Colonic mucosa (tissue), 4 donors: ENCODE data around the gene TTC28. TPM values are rescaled to one million over a fixed set of nuclear protein-coding genes. Genes with fewer than 3 reads are reported as not detected.

Source experiments
- DNase-seq: peaks from one replicate; pipeline ENCODE4 v3.0.0-alpha.2; 2020
- H3K27ac ChIP-seq: fragments of 200-600 bp; one replicate; pipeline ENCODE4 v1.8.0; 2021
- H3K27me3 ChIP-seq: fragments of 200-600 bp; one replicate; pipeline ENCODE4 v1.8.0; 2021
- H3K36me3 ChIP-seq: fragments of 200-600 bp; one replicate; pipeline ENCODE4 v1.8.0; 2021
- H3K4me1 ChIP-seq: fragments of 200-600 bp; one replicate; pipeline ENCODE4 v1.8.0; 2021; ENCODE audit warnings: mild to moderate bottlenecking
- H3K4me3 ChIP-seq: fragments of 200-600 bp; one replicate; pipeline ENCODE4 v1.8.0; 2021
- H3K9ac ChIP-seq, 2 donors: one replicate each; pipeline ENCODE4 v1.7.0; 2013; ENCODE audit warnings: control low read depth in 2 of 2, low read depth in 2 of 2, low read length in 2 of 2
- H3K9me3 ChIP-seq: fragments of 200-600 bp; one replicate; pipeline ENCODE4 v1.8.0; 2021
- CTCF ChIP-seq: fragments of 200-600 bp; IDR thresholded peaks from one replicate; pipeline ENCODE4 v1.8.0; 2022; ENCODE audit warnings: antibody characterized with exemption, mild to moderate bottlenecking
- intact Hi-C: fragments of 100-400 bp; cut with DNase I; formaldehyde crosslinking; loops from one replicate; pipeline ENCODE4 v1.14.1; 2022
- total RNA-seq, 2 donors: library from RNA; stranded (reverse); fragmentation: NEBNext Ultra II Directional in 1 of 2; extraction: Animal tissue kit (Norgen Biotek cat#: 25700) in 1 of 2; gene quantifications; one replicate each; pipeline ENCODE4 v1.2.1, GENCODE V29; 2021
- donor health status: healthy.
- donor health status: DM: no; HTN: no; CAD: no.
- donor health status: DM: no; HTN: no; CAD: no.

Gene TTC28
- total RNA-seq, 2 donors from 2014 or later = 6.6 to 9.2 TPM

DNA sequence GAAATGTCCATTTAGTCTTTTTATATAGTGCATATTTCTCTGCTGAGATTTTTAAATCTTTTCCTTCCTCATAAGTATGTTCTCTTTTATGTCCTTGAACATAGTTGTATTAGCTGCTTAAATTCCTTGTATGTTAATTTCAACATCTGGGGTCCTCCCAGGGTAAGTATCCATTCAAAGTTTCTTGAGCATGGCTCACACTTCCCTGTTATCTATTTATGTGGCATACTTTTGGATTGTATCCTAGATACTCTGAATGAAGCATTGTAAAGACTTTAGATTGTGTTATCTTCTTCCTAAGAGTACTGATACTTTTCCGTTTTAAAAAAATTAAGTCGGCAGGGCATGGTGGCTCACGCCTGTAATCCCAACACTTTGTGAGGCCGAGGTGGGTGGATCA lies 732.2 kb downstream of the TTC28 start:
- H3K27ac ChIP-seq = no peak overlapping the region
- intact Hi-C loops = no loop called here

GRCh38 chr22:27941143-27941542 lies 738.5 kb downstream of the TTC28 start:
- no peaks in the 10 kb centered on the region for H3K36me3 ChIP-seq
- intact Hi-C loops = no loop called here
- H3K9ac ChIP-seq = no peak overlapping the region
- no peak overlapping the region for H3K4me3 ChIP-seq
- no peak for DNase-seq
- H3K4me1 ChIP-seq = no peaks in the 10 kb centered on the region
- H3K9me3 ChIP-seq = no peaks in the 10 kb centered on the region
- no peak overlapping the region for H3K27ac ChIP-seq
- H3K27me3 ChIP-seq = no peaks in the 10 kb centered on the region
- TF ChIP-seq CTCF = no peak

More for the DNA sequence above, 732.2 kb downstream of the TTC28 start:
- H3K9ac ChIP-seq = no peak overlapping the region
- H3K27me3 ChIP-seq = no peaks in the 10 kb centered on the region
- DNase-seq = no peak
- no peaks in the 10 kb centered on the region for H3K9me3 ChIP-seq
- TF ChIP-seq CTCF = no peak
- no peak overlapping the region for H3K4me3 ChIP-seq
- no peaks in the 10 kb centered on the region for H3K36me3 ChIP-seq
- no peaks in the 10 kb centered on the region for H3K4me1 ChIP-seq

DNA sequence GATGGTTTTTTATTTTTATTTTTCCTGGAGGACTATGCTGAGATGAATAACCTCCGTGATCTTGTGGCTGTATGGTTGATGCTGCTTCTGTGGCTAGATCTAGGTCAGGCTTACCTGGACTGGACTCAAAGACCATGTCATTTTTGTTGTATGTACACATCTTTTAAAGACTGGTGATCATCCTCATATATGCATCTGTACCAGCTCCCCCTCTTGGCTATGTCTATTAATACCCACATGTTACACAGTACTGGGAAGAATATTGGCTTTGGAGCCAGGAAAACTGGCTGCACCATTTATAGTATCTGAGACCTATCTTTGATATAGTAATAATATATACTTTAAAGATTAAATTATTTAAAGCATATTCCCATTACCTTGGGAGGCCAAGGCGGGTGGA lies 742.2 kb downstream of the TTC28 start:
- intact Hi-C loops = no loop called here
- Histone ChIP-seq H3K4me1 (no peaks in the 10 kb centered on the region), H3K4me3 (no peak overlapping the region), H3K9me3 (no peaks in the 10 kb centered on the region), H3K27ac (no peak overlapping the region), H3K27me3 (no peaks in the 10 kb centered on the region), H3K36me3 (no peaks in the 10 kb centered on the region), H3K9ac (no peak overlapping the region)
- DNase-seq = no peak
- TF ChIP-seq CTCF = no peak

DNA sequence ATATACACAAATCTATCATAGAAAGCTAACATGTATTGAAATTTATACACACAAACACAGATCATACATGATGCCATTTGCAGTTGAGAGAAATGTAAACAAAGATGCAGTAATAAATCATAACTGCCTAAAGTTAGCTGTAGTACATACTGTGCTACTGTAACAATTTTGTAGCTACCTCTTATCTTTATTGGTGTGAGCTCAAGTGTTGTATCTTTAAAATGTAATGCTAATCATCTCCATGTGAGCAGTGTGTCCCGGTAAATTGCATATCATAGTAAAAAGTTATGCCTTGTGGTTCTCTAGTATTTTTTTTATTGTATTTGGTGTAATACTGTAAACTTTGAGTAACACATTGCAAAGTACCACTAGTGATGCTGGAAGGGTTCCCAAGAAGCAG lies 743.7 kb downstream of the TTC28 start:
- no peaks in the 10 kb centered on the region for H3K36me3 ChIP-seq
- no peak for TF ChIP-seq CTCF
- no peak overlapping the region for H3K4me3 ChIP-seq
- no peak overlapping the region for H3K27ac ChIP-seq
- intact Hi-C loops = no loop called here
- H3K4me1 ChIP-seq = no peaks in the 10 kb centered on the region
- no peaks in the 10 kb centered on the region for H3K9me3 ChIP-seq
- H3K9ac ChIP-seq = no peak overlapping the region
- H3K27me3 ChIP-seq = no peaks in the 10 kb centered on the region
- DNase-seq = no peak

- H3K9me3 ChIP-seq = no peaks in the 10 kb centered on the region
- H3K4me1 ChIP-seq = no peaks in the 10 kb centered on the region
- H3K27me3 ChIP-seq = no peaks in the 10 kb centered on the region
- no peak for DNase-seq
- H3K9ac ChIP-seq = no peak overlapping the region
- intact Hi-C loops = no loop called here
- no peaks in the 10 kb centered on the region for H3K36me3 ChIP-seq
- TF ChIP-seq CTCF = no peak
- H3K27ac ChIP-seq = no peak overlapping the region
- H3K4me3 ChIP-seq = no peak overlapping the region
These were observed 745.6 kb downstream of the TTC28 start for GRCh38 chr22:27934069-27934468.
